Naive thymus-derived CD4-positive, alpha-beta T cell (primary cell): ENCODE results near the gene STK17A. TPM values are rescaled to one million over a fixed set of nuclear protein-coding genes. Genes with fewer than 3 reads are reported as not detected.

Experiments used
- polyA plus RNA-seq, 2 donors: library from polyadenylated mRNA; unstranded; fragments of 300-500 nt; fragmentation: Illumina TruSeq; gene quantifications; one replicate each; pipeline ENCODE4 v1.2.3, GENCODE V29; 2021
- total RNA-seq, 6 experiments: library from RNA in 5 of 6; stranded (reverse) in 5 of 6; gene quantifications; 1 replicate in 5 of 6; 2 replicates in 1 of 6; pipeline ENCODE4 v1.2.3 and lab custom pipeline; 2021 to 2026

STK17A gene
- total and polyA plus RNA-seq, 7 experiments from 2014 or later = 71.3 to 292 (median 123) TPM

Other genes with a start within 250 kb of the STK17A start
- gene COA1, start 146.4 kb downstream of the STK17A start, total RNA-seq = 10 to 100 TPM; 51.3 to 73.3 (median 64.6) TPM
- gene COA1, start 146.4 kb downstream of the STK17A start, polyA plus RNA-seq = 10 to 100 TPM; 67.1 to 86.6 TPM
- 10 to 100 TPM; 11.2 to 41.2 (median 16.1) TPM for gene BLVRA, start 175.6 kb downstream of the STK17A start, total RNA-seq
- 10 to 100 TPM; 28.2 to 38.7 TPM for gene BLVRA, start 175.6 kb downstream of the STK17A start, polyA plus RNA-seq